GM23338 (cell line): Measurements from ENCODE around the gene TNFAIP8L1. TPM values are rescaled to one million over a fixed set of nuclear protein-coding genes. Genes with fewer than 3 reads are reported as not detected.

Experiments
- polyA plus RNA-seq: library from polyadenylated mRNA; unstranded; fragments of >200 nt; fragmentation: Nextera tagmentation; extraction: Ambion mirVana; gene quantifications from 2 replicates; pipeline ENCODE4 v1.2.1, GENCODE V29; 2016
- total RNA-seq: library from RNA; depleted of rRNA; stranded (reverse); fragments of >200 nt; shearing (Covaris generic); gene quantifications from 2 replicates; pipeline ENCODE4 v1.2.3, GENCODE V29; 2014; rRNA removed

The TNFAIP8L1 gene
- total and polyA plus RNA-seq, 2 experiments from 2014 or later: 2.7 to 4.1 TPM

Other genes starting within 250 kb of the TNFAIP8L1 start
- 85.8 and 89.5 TPM in 2 replicates for gene SH3GL1, start 239.0 kb upstream of the TNFAIP8L1 start, total RNA-seq
- gene SH3GL1, start 239.0 kb upstream of the TNFAIP8L1 start, polyA plus RNA-seq: 73.1 and 75.6 TPM in 2 replicates
- gene CHAF1A, start 236.9 kb upstream of the TNFAIP8L1 start, total RNA-seq: 84.1 and 113 TPM in 2 replicates
- 109 and 125 TPM in 2 replicates for gene CHAF1A, start 236.9 kb upstream of the TNFAIP8L1 start, polyA plus RNA-seq
- gene UBXN6, start 181.7 kb upstream of the TNFAIP8L1 start, total RNA-seq: 21.6 TPM in 2 replicates
- 19.1 and 20.4 TPM in 2 replicates for gene UBXN6, start 181.7 kb upstream of the TNFAIP8L1 start, polyA plus RNA-seq
- 94.6 and 113 TPM in 2 replicates for gene HDGFL2, start 167.2 kb upstream of the TNFAIP8L1 start, total RNA-seq
- 64.8 and 72.4 TPM in 2 replicates for gene HDGFL2, start 167.2 kb upstream of the TNFAIP8L1 start, polyA plus RNA-seq
- gene PLIN4, start 121.0 kb upstream of the TNFAIP8L1 start, total RNA-seq: 0.59 and 0.70 TPM in 2 replicates
- 0.19 and 0.21 TPM in 2 replicates for gene PLIN4, start 121.0 kb upstream of the TNFAIP8L1 start, polyA plus RNA-seq
- 0.47 and 3.5 TPM in 2 replicates for gene PLIN5, start 104.3 kb upstream of the TNFAIP8L1 start, total RNA-seq
- 1.5 and 1.9 TPM in 2 replicates for gene PLIN5, start 104.3 kb upstream of the TNFAIP8L1 start, polyA plus RNA-seq
- 0.45 and 0.54 TPM in 2 replicates for gene LRG1, start 99.5 kb upstream of the TNFAIP8L1 start, total RNA-seq
- 0.21 and 0.43 TPM in 2 replicates for gene LRG1, start 99.5 kb upstream of the TNFAIP8L1 start, polyA plus RNA-seq
- gene SEMA6B, start 79.8 kb upstream of the TNFAIP8L1 start, total RNA-seq: 39.8 and 42.7 TPM in 2 replicates
- 5.3 and 6.9 TPM in 2 replicates for gene SEMA6B, start 79.8 kb upstream of the TNFAIP8L1 start, polyA plus RNA-seq
- 42.3 and 49.4 TPM in 2 replicates for gene MYDGF, start 30.8 kb downstream of the TNFAIP8L1 start, total RNA-seq
- 99.5 and 99.7 TPM in 2 replicates for gene MYDGF, start 30.8 kb downstream of the TNFAIP8L1 start, polyA plus RNA-seq
- 30.8 and 49.2 TPM in 2 replicates for gene DPP9, start 84.3 kb downstream of the TNFAIP8L1 start, total RNA-seq
- gene DPP9, start 84.3 kb downstream of the TNFAIP8L1 start, polyA plus RNA-seq: 18.6 and 19.5 TPM in 2 replicates
- 15.2 and 16.5 TPM in 2 replicates for gene FEM1A, start 152.2 kb downstream of the TNFAIP8L1 start, total RNA-seq
- 0.87 and 0.97 TPM in 2 replicates for gene FEM1A, start 152.2 kb downstream of the TNFAIP8L1 start, polyA plus RNA-seq
- 0.31 and 0.38 TPM in 2 replicates for gene TICAM1, start 192.2 kb downstream of the TNFAIP8L1 start, total RNA-seq
- 0.32 and 0.38 TPM in 2 replicates for gene TICAM1, start 192.2 kb downstream of the TNFAIP8L1 start, polyA plus RNA-seq
- gene PLIN3, start 228.2 kb downstream of the TNFAIP8L1 start, total RNA-seq: 45.9 and 59.9 TPM in 2 replicates
- 38.0 and 39.0 TPM in 2 replicates for gene PLIN3, start 228.2 kb downstream of the TNFAIP8L1 start, polyA plus RNA-seq